ENCODE measurements around the gene MYH9.
"Not testable (repeated sequence)": the region's sequence is repeated elsewhere in the genome, so short reads cannot be mapped to it uniquely, and the experiment has no call there.

GRCh38 chr22:36271951-36272350 is 115.8 kb downstream of the MYH9 start:
- not testable (repeated sequence) for TF ChIP-seq CTCF (conservative IDR thresholded peaks at IDR 0.05; ENCODE audit: low read length); EZH2phosphoT487 (IDR thresholded peaks at IDR 0.05; ENCODE audit: borderline replicate concordance, low read depth, low read length)
